Loucy (cell line): ENCODE data around the gene MGLL.

ENCODE experiments used
- H2AFZ ChIP-seq: fragments of 200-600 bp; sonication (generic); 2 replicates; pipeline ENCODE4 v1.6.0; 2016; ENCODE audit warnings: antibody characterized with exemption, mild to moderate bottlenecking, low read length, moderate library complexity
- H3F3A ChIP-seq: fragments of 200-600 bp; 2 replicates; pipeline ENCODE4 v1.6.0; 2016; ENCODE audit warnings: antibody characterized with exemption, low read depth, mild to moderate bottlenecking
- H3K27me3 ChIP-seq: fragments of 200-600 bp; sonication (generic); 2 replicates; pipeline ENCODE4 v1.6.1; 2014; ENCODE audit warnings: low read length, mild to moderate bottlenecking; ENCODE audit not compliant: insufficient read depth, poor library complexity, severe bottlenecking
- H3K36me3 ChIP-seq: fragments of 200-600 bp; sonication (generic); 2 replicates; pipeline ENCODE4 v1.6.1; 2016; ENCODE audit warnings: low read length; ENCODE audit not compliant: insufficient read depth
- H3K4me1 ChIP-seq: fragments of 200-600 bp; sonication (generic); 2 replicates; pipeline ENCODE4 v1.5.1; 2014; ENCODE audit warnings: low read length, mild to moderate bottlenecking; ENCODE audit not compliant: insufficient read depth, poor library complexity, severe bottlenecking
- H3K4me2 ChIP-seq: fragments of 200-600 bp; sonication (generic); 2 replicates; pipeline ENCODE4 v1.6.0; 2014; ENCODE audit warnings: antibody characterized with exemption, low read length, low read depth, mild to moderate bottlenecking; ENCODE audit not compliant: poor library complexity, severe bottlenecking
- H3K4me3 ChIP-seq: fragments of 200-600 bp; sonication (generic); 2 replicates; pipeline ENCODE4 v1.5.1; 2014; ENCODE audit warnings: low read length, mild to moderate bottlenecking, mixed read lengths; ENCODE audit not compliant: poor library complexity, severe bottlenecking
- H3K79me2 ChIP-seq: fragments of 200-600 bp; sonication (generic); 2 replicates; pipeline ENCODE4 v1.6.1; 2014; ENCODE audit warnings: low read length; ENCODE audit not compliant: insufficient read depth
- H3K9ac ChIP-seq: fragments of 200-600 bp; sonication (generic); 2 replicates; pipeline ENCODE4 v1.6.0; 2014; ENCODE audit warnings: mild to moderate bottlenecking, low read depth, low read length, moderate library complexity; ENCODE audit not compliant: poor library complexity, severe bottlenecking
- H3K9me2 ChIP-seq: fragments of 200-600 bp; sonication (generic); replicated peaks from 2 replicates; pipeline ENCODE4 v1.6.1; 2016; ENCODE audit warnings: low read depth, low read length, mixed read lengths
- H3K9me3 ChIP-seq: fragments of 200-600 bp; sonication (generic); 2 replicates; pipeline ENCODE4 v1.6.1; 2014; ENCODE audit warnings: mild to moderate bottlenecking, antibody characterized with exemption, low read length, low read depth; ENCODE audit not compliant: insufficient read depth
- H4K20me1 ChIP-seq: fragments of 200-600 bp; sonication (generic); 2 replicates; pipeline ENCODE4 v1.6.0; 2014; ENCODE audit warnings: antibody characterized with exemption, low read length, mild to moderate bottlenecking; ENCODE audit not compliant: insufficient read depth, poor library complexity, severe bottlenecking
- CTCF ChIP-seq: fragments of 200-600 bp; sonication (generic); conservative IDR thresholded peaks from 2 replicates; pipeline ENCODE4 v1.5.1; 2014; ENCODE audit warnings: mild to moderate bottlenecking, antibody characterized with exemption, low read length
- EZH2phosphoT487 ChIP-seq: fragments of 200-600 bp; IDR thresholded peaks from 2 replicates; pipeline ENCODE4 v1.6.1; 2018; ENCODE audit warnings: antibody characterized with exemption, mild to moderate bottlenecking, moderate library complexity, borderline replicate concordance

Gene MGLL

GRCh38 chr3:127728417-127729015 is 93.8 kb downstream of the MGLL start:
- no peak overlapping the region for H3K4me3 ChIP-seq
- no peaks in the 10 kb centered on the region for H3F3A ChIP-seq
- TF ChIP-seq CTCF = no peak
- no peak for TF ChIP-seq EZH2phosphoT487
- H4K20me1 ChIP-seq = peaks cover 4% of the 10 kb centered on the region
- peaks cover 36% of the 10 kb centered on the region; the same call in 1 of the 2 replicates for H3K36me3 ChIP-seq
- H3K9me2 ChIP-seq = no peaks in the 10 kb centered on the region
- no peak overlapping the region for H3K4me2 ChIP-seq
- no peaks in the 10 kb centered on the region for H3K9me3 ChIP-seq
- no peak overlapping the region for H2AFZ ChIP-seq
- no peaks in the 10 kb centered on the region for H3K4me1 ChIP-seq
- no peaks in the 10 kb centered on the region for H3K27me3 ChIP-seq
- peaks cover 43% of the 10 kb centered on the region; the same call in 1 of the 2 replicates for H3K79me2 ChIP-seq
- H3K9ac ChIP-seq = no peak overlapping the region

DNA sequence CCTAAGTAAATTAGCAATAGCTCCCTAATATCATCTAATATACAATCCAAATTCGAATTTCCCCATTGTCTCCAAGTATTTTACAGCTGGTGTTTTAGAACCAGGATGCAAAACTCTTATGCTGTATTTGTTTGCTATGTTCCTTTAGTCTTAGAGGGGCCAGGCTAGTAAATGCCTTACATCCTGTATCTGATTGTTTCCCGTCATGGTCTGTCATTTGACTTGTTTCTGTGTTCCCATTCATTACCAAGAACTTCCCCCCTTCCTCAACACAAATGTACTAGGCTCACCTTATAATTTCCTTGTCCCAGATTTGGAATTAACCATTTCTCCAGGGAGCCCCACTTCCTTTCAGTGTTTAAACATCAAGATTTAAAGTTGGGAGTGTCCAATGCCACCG is 95.4 kb downstream of the MGLL start:
- H3K79me2 ChIP-seq = peaks cover 27% of the 10 kb centered on the region; the same call in 1 of the 2 replicates

DNA sequence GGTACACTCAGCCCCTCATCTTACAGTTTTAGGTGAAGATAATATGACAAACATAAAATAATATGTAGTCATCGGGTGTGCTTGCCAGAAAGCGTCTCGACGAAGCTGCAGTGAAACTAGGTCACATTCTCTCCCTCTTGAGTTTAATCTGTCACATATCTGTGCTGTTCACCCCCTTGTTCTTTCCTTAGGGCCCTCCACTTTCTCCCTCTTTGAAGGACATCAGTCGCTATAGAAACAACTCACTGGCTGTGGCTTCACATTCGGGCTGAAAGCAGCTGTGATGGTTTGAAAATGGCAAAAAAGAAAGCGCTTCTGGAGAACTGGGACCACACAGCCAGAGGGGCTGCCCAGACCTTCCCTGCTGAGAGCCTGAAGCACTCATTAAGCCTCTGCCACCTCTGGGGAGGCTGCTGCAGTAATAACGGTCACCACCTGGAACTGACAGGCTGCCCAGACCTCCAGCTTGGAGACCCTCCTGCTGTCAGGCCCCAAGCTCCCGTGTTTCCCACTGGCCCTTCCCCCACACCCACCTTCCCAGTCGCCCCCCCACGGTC is 99.2 kb downstream of the MGLL start:
- Histone ChIP-seq H3K36me3 (peaks cover 63% of the 10 kb centered on the region), H3K79me2 (0 out of 2 replicates have a peak, but pooled peaks cover 5% of the 10 kb centered on the region), H3K9me2 (no peaks in the 10 kb centered on the region), H3K4me3 (no peak overlapping the region), H3K9ac (no peak overlapping the region), H3K4me1 (no peaks in the 10 kb centered on the region), H4K20me1 (no peaks in the 10 kb centered on the region), H3F3A (no peaks in the 10 kb centered on the region), H3K27me3 (no peaks in the 10 kb centered on the region), H2AFZ (no peak overlapping the region), H3K9me3 (no peaks in the 10 kb centered on the region), H3K4me2 (no peak overlapping the region)
- TF ChIP-seq EZH2phosphoT487 (no peak), CTCF (no peak)

More for the DNA sequence above, 95.4 kb downstream of the MGLL start:
- no peak overlapping the region for H3K4me2 ChIP-seq
- no peaks in the 10 kb centered on the region for H3K27me3 ChIP-seq
- no peak overlapping the region for H2AFZ ChIP-seq
- H3K4me1 ChIP-seq = no peaks in the 10 kb centered on the region
- no peaks in the 10 kb centered on the region for H3K9me3 ChIP-seq
- H3K9ac ChIP-seq = no peak overlapping the region
- H3K4me3 ChIP-seq = no peak overlapping the region
- peaks cover 42% of the 10 kb centered on the region; the same call in 1 of the 2 replicates for H3K36me3 ChIP-seq
- H4K20me1 ChIP-seq = no peaks in the 10 kb centered on the region
- no peaks in the 10 kb centered on the region for H3K9me2 ChIP-seq
- TF ChIP-seq EZH2phosphoT487 = no peak
- no peak for TF ChIP-seq CTCF
- no peaks in the 10 kb centered on the region for H3F3A ChIP-seq
